Prostate gland (tissue), 2 donors: ENCODE measurements around the gene OR11H6. TPM values are rescaled to one million over a fixed set of nuclear protein-coding genes. Genes with fewer than 3 reads are reported as not detected.
"Not testable (repeated sequence)": the region's sequence is repeated elsewhere in the genome, so short reads cannot be mapped to it uniquely, and the experiment has no call there.

ENCODE experiments used
- DNase-seq: peaks from one replicate; pipeline ENCODE4 v3.0.0-alpha.2; 2019; ENCODE audit warnings: low spot score
- H3K27ac ChIP-seq, 2 donors: fragments of 200-600 bp; sonication (generic); 2 replicates each; pipeline ENCODE4 v1.5.1; 2017 to 2019
- H3K27me3 ChIP-seq: fragments of 200-600 bp; sonication (generic); replicated peaks from 2 replicates; pipeline ENCODE4 v1.5.1; 2019; ENCODE audit not compliant: insufficient read depth
- H3K36me3 ChIP-seq, 2 donors: fragments of 200-600 bp; sonication (generic); 1 replicate in 1 of 2; 2 replicates in 1 of 2; pipeline versions ENCODE4 v1.5.1 to v1.8.1; 2017 to 2019
- H3K4me1 ChIP-seq: fragments of 200-600 bp; sonication (generic); replicated peaks from 2 replicates; pipeline ENCODE4 v1.5.1; 2019
- H3K4me3 ChIP-seq, 2 donors: fragments of 200-600 bp; sonication (generic); 2 replicates each; pipeline ENCODE4 v1.5.1; 2017 to 2019
- H3K9me3 ChIP-seq: fragments of 200-600 bp; sonication (generic); 2 replicates; pipeline ENCODE4 v1.5.1; 2017
- POLR2A ChIP-seq: fragments of 450-650 bp; IDR thresholded peaks from one replicate; pipeline ENCODE4 v1.6.1; 2016; ENCODE audit warnings: antibody characterized with exemption, mild to moderate bottlenecking
- POLR2AphosphoS5 ChIP-seq: sonication (generic); formaldehyde crosslinking; IDR thresholded peaks from one replicate; pipeline ENCODE4 v1.6.1; 2017; ENCODE audit warnings: antibody characterized with exemption
- WGBS: methylation state at CpG from one replicate; pipeline ENCODE4 v1.1.5; 2018; 5-methylcytosine and 5-hydroxymethylcytosine counted together
- intact Hi-C: fragments of 100-400 bp; cut with DNase I; formaldehyde crosslinking; loops from one replicate; pipeline ENCODE4 v1.14.2; 2022
- total RNA-seq, 2 donors: library from RNA; depleted of rRNA; stranded (reverse); fragments of >200 nt; gene quantifications; one replicate each; pipeline ENCODE4 v1.1.0, GENCODE V29; 2016
- TF ChIP-seq, protein P1 (sequence below), 4 experiments: fragments of 200-600 bp in 2 of 4; fragments of 450-650 bp in 2 of 4; sonication (generic) in 2 of 4; IDR thresholded peaks; 1 replicate in 3 of 4; 2 replicates in 1 of 4; pipeline ENCODE4 v1.5.1; 2016 to 2019; ENCODE audit warnings: antibody characterized with exemption in 4 of 4, mild to moderate bottlenecking in 2 of 4, moderate library complexity in 2 of 4

Gene OR11H6
- total RNA-seq, 2 donors from 2014 or later: not detected

DNA sequence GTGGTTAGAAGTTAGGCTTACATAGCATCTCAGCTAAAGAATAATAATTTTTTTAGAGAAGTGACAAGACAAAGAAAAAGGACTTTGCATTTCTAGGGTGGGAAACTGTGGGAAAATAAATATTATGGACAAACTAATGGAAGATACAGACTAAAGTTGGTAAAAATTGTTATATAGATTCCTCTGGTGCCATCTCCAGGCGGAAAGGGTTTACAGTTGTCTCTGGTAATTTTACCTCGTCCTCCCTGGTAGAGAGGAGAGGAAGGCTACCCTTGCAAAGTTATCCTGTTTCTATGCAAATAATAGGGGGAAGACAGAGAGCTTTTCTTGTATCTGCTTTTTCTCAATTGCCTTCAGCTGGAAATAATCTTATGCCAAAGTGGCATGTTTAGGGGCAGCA is 27.6 kb upstream of the OR11H6 start:
- no peak overlapping the region for H3K4me3 ChIP-seq
- H3K36me3 ChIP-seq: no peaks in the 10 kb centered on the region
- no peak for DNase-seq
- H3K4me1 ChIP-seq: no peaks in the 10 kb centered on the region
- intact Hi-C loops: no loop called here
- no peaks in the 10 kb centered on the region for H3K27me3 ChIP-seq
- H3K9me3 ChIP-seq: no peaks in the 10 kb centered on the region
- no peak overlapping the region for H3K27ac ChIP-seq
- TF ChIP-seq POLR2AphosphoS5: no peak
- TF ChIP-seq, protein P1, sequence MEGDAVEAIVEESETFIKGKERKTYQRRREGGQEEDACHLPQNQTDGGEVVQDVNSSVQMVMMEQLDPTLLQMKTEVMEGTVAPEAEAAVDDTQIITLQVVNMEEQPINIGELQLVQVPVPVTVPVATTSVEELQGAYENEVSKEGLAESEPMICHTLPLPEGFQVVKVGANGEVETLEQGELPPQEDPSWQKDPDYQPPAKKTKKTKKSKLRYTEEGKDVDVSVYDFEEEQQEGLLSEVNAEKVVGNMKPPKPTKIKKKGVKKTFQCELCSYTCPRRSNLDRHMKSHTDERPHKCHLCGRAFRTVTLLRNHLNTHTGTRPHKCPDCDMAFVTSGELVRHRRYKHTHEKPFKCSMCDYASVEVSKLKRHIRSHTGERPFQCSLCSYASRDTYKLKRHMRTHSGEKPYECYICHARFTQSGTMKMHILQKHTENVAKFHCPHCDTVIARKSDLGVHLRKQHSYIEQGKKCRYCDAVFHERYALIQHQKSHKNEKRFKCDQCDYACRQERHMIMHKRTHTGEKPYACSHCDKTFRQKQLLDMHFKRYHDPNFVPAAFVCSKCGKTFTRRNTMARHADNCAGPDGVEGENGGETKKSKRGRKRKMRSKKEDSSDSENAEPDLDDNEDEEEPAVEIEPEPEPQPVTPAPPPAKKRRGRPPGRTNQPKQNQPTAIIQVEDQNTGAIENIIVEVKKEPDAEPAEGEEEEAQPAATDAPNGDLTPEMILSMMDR (IDR thresholded peaks at IDR 0.05): peak in 1 of 4 experiments; percentile 19
- 45% methylated on average over 2 of the region's 2 CpGs for WGBS

DNA sequence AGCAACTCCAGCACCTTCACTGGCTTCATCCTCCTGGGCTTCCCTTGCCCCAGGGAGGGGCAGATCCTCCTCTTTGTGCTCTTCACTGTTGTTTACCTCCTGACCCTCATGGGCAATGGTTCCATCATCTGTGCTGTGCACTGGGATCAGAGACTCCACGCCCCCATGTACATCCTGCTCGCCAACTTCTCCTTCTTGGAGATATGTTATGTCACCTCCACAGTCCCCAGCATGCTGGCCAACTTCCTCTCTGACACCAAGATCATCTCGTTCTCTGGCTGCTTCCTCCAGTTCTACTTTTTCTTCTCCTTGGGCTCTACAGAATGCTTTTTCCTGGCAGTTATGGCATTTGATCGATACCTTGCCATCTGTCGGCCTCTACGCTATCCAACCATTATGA is 26.1 kb upstream of the OR11H6 start:
- Histone ChIP-seq H3K27me3 (no peaks in the 10 kb centered on the region), H3K4me1 (no peaks in the 10 kb centered on the region), H3K27ac (no peak overlapping the region), H3K9me3 (no peaks in the 10 kb centered on the region), H3K36me3 (no peaks in the 10 kb centered on the region), H3K4me3 (no peak overlapping the region)
- TF ChIP-seq POLR2A (no peak), POLR2AphosphoS5 (no peak)
- TF ChIP-seq, protein P1 (IDR thresholded peaks at IDR 0.05): no peak
- no peak for DNase-seq
- 67% methylated on average over 6 of the region's 6 CpGs for WGBS
- intact Hi-C loops: no loop called here

DNA sequence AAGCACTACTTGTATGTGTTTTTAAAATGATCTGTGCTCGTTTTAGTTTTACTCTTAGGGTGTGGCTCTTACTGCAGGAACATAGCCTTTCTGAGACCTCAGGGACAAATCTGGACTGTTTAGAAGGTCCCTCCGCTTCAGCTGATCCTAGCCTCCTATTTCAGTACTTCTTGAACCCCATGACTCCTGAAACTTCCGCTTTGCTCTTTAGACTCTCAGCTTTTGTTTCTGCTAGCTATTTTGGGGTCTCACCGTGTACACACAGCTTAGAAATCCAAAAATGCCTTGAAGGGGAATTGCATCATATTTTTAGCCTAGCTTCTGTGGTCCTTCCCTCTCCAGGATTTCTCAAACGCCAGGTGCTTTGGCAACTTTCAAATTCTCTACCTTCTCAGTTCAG is 24.5 kb upstream of the OR11H6 start:
- no peak overlapping the region for H3K27ac ChIP-seq
- 69% methylated on average over 5 of the region's 5 CpGs for WGBS
- H3K4me1 ChIP-seq: no peaks in the 10 kb centered on the region
- intact Hi-C loops: no loop called here
- no peak for DNase-seq
- H3K27me3 ChIP-seq: no peaks in the 10 kb centered on the region
- H3K9me3 ChIP-seq: no peaks in the 10 kb centered on the region
- H3K36me3 ChIP-seq: no peaks in the 10 kb centered on the region
- TF ChIP-seq, protein P1 (IDR thresholded peaks at IDR 0.05): no peak
- TF ChIP-seq POLR2A (no peak), POLR2AphosphoS5 (no peak)
- H3K4me3 ChIP-seq: no peak overlapping the region

DNA sequence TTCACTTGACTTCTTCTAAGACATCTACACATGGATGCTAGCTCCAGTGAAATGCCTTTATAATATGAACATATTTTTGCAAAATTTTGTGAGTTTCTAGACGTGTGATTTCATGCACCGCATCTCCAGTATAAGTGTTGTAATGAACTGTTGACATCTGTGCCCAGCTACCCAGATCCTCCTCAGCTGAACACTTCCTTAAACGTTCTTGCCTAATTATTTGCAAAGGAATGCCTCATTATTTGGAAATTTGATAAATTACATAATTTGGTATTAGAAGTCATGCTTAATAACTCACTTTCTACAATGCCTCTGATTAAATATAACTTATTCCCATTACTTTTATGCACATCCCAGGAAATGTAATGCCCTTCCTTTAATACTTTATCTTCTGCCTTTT is 18.8 kb upstream of the OR11H6 start:
- Histone ChIP-seq H3K4me3 (no peak overlapping the region), H3K27ac (no peak overlapping the region), H3K9me3 (no peaks in the 10 kb centered on the region), H3K36me3 (no peaks in the 10 kb centered on the region), H3K27me3 (no peaks in the 10 kb centered on the region), H3K4me1 (no peaks in the 10 kb centered on the region)
- intact Hi-C loops: no loop called here
- TF ChIP-seq, protein P1 (IDR thresholded peaks at IDR 0.05): no peak
- TF ChIP-seq POLR2A: no peak
- no peak for TF ChIP-seq POLR2AphosphoS5
- no peak for DNase-seq
- 53% methylated on average over 3 of the region's 3 CpGs for WGBS

DNA sequence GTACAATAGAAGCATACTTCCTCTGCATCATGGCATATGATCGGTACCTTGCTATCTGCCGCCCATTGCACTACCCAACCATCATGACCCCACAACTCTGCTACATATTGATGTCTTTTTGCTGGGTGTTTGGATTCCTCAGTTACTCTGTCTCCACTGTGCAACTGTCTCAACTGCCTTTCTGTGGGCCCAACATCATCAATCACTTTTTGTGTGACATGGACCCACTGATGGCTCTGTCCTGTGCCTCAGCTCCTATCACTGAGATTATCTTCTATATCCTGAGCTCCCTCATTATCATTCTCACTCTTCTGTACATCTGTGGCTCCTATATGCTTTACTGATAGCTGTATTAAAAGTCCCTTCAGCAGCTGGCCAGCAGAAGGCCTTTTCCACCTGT is 13.9 kb upstream of the OR11H6 start:
- no peaks in the 10 kb centered on the region for H3K27me3 ChIP-seq
- intact Hi-C loops: no loop called here
- no peaks in the 10 kb centered on the region for H3K4me1 ChIP-seq
- TF ChIP-seq POLR2AphosphoS5: no peak
- TF ChIP-seq, protein P1 (IDR thresholded peaks at IDR 0.05): no peak
- TF ChIP-seq POLR2A: no peak
- H3K27ac ChIP-seq: no peak overlapping the region
- no peaks in the 10 kb centered on the region for H3K9me3 ChIP-seq
- DNase-seq: no peak
- H3K4me3 ChIP-seq: no peak overlapping the region
- no peaks in the 10 kb centered on the region for H3K36me3 ChIP-seq
- WGBS: 92% methylated on average over 2 of the region's 2 CpGs

DNA sequence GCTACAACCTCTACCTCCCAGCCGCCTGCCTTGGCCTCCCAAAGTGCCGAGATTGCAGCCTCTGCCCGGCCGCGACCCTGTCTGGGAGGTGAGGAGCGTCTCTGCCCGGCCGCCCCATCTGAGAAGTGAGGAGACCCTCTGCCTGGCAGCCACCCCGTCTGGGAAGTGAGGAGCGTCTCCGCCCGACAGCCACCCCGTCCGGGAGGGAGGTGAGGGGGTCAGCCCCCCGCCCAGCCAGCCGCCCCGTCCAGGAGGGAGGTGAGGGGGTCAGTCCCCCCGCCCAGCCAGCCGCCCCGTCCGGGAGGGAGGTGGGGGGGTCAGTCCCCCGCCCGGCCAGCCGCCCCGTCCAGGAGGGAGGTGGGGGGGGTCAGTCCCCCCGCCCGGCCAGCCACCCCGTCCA is 11.1 kb upstream of the OR11H6 start:
- not testable (repeated sequence) for H3K36me3 ChIP-seq, DNase-seq
- 92% methylated on average over 4 of the region's 28 CpGs for WGBS

More for the DNA sequence above, 11.1 kb upstream of the OR11H6 start:
- H3K4me3 ChIP-seq, H3K4me1 ChIP-seq, H3K27me3 ChIP-seq, H3K9me3 ChIP-seq, H3K27ac ChIP-seq, intact Hi-C loops: not testable (repeated sequence)
